HepG2 (cell line): ENCODE results near the gene ACOT9. TPM values are rescaled to one million over a fixed set of nuclear protein-coding genes. Genes with fewer than 3 reads are reported as not detected.
A peak's percentile ranks its signal among the peaks of the same experiment; 100 is the strongest.

Experiments
- ATAC-seq: fragments of 200-7000 bp; cut with Tn5 transposase; 3 replicates; pipeline ENCODE4 v1.9.1; 2020; ENCODE audit warnings: mild to moderate bottlenecking, moderate library complexity
- BruUV-seq: library from RNA; stranded (reverse); fragments of 400-500 nt; replicated peaks from 2 replicates; lab custom pipeline; 2021; lab: Mats Ljungman, UMichigan
- CTCF ChIA-PET: fragments of 300-600 bp; formaldehyde crosslinking; extraction: SDS; loops from one replicate; lab custom pipeline; 2021; ENCODE audit warnings: low total read pairs, inconsistent platforms, low intra/inter-chr PET ratio; lab: Yijun Ruan, JAX
- POLR2A ChIA-PET: fragments of 350-600 bp; sonication (Branson Sonifier 250); formaldehyde crosslinking; loops from one replicate; lab custom pipeline; 2020; ENCODE audit warnings: antibody characterized with exemption, inconsistent platforms; lab: Yijun Ruan, JAX
- DNase-seq: peaks from one replicate; pipeline ENCODE4 v3.0.0-alpha.2; 2015; ENCODE audit warnings: low spot score
- FAIRE-seq: peaks from 3 replicates; lab custom pipeline; 2011; peaks lifted over from hg19 to GRCh38; lab: Jason Lieb, UNC
- H2AFZ ChIP-seq: one replicate; pipeline ENCODE4 v1.6.1; 2011; ENCODE audit warnings: low read length, inconsistent platforms
- H3K27ac ChIP-seq: fragments of 300-600 bp; 3 replicates; pipeline ENCODE4 v1.8.0; 2011; ENCODE audit warnings: mixed run types, mild to moderate bottlenecking, mixed read lengths, low read length, inconsistent platforms; ENCODE audit not compliant: insufficient read depth; ENCODE audit errors: extremely low read length
- H3K27me3 ChIP-seq, 2 experiments: fragments of 200-600 bp in 1 of 2; 2 replicates in 1 of 2; 3 replicates in 1 of 2; pipeline versions ENCODE4 v1.6.0 to v1.8.0; 2011; ENCODE audit warnings: low read length in 2 of 2, mild to moderate bottlenecking in 2 of 2, moderate library complexity in 2 of 2, inconsistent platforms in 1 of 2; ENCODE audit not compliant: insufficient read depth in 2 of 2, control insufficient read depth in 1 of 2
- H3K36me3 ChIP-seq, 2 experiments: fragments of 200-600 bp in 1 of 2; replicated peaks in 1 of 2; 2 replicates in 1 of 2; 3 replicates in 1 of 2; pipeline versions ENCODE4 v1.5.1 to v1.8.0; 2011; ENCODE audit warnings: low read length in 2 of 2, inconsistent platforms in 1 of 2; ENCODE audit not compliant: insufficient read depth in 2 of 2, control insufficient read depth in 1 of 2
- H3K4me1 ChIP-seq: 2 replicates; pipeline ENCODE4 v1.5.1; 2012; ENCODE audit warnings: low read length, inconsistent platforms; ENCODE audit not compliant: insufficient read depth
- H3K4me2 ChIP-seq: 2 replicates; pipeline ENCODE4 v1.6.0; 2011; ENCODE audit warnings: low read depth, low read length, inconsistent platforms
- H3K4me3 ChIP-seq, 3 experiments: fragments of 200-600 bp in 1 of 3; sonication (generic), shearing (Covaris generic) in 1 of 3; replicated peaks in 1 of 3; 2 replicates each; pipeline ENCODE4 v1.5.1; 2011 to 2016; ENCODE audit warnings: low read length in 3 of 3, inconsistent platforms in 2 of 3, low read depth in 2 of 3, mild to moderate bottlenecking in 2 of 3, control low read depth in 1 of 3, mixed read lengths in 1 of 3; ENCODE audit not compliant: insufficient read depth in 1 of 3
- H3K79me2 ChIP-seq: one replicate; pipeline ENCODE4 v1.6.1; 2011; ENCODE audit warnings: low read length, inconsistent platforms; ENCODE audit not compliant: insufficient read depth
- H3K9ac ChIP-seq: 2 replicates; pipeline ENCODE4 v1.6.0; 2011; ENCODE audit warnings: mild to moderate bottlenecking, low read depth, low read length, inconsistent platforms; ENCODE audit not compliant: insufficient read depth
- H3K9me3 ChIP-seq: 2 replicates; pipeline ENCODE4 v1.5.1; 2012; ENCODE audit warnings: mild to moderate bottlenecking, low read length
- H4K20me1 ChIP-seq: 2 replicates; pipeline ENCODE4 v1.6.0; 2011; ENCODE audit warnings: inconsistent platforms, mild to moderate bottlenecking, low read length, moderate library complexity; ENCODE audit not compliant: insufficient read depth
- BORCS8-MEF2B ChIP-seq: sonication (generic); formaldehyde crosslinking; IDR thresholded peaks from 2 replicates; pipeline ENCODE4 v1.8.0; 2022; ENCODE audit warnings: mild to moderate bottlenecking, missing genetic modification reagents
- CHD4 ChIP-seq: fragments of 200-600 bp; sonication (generic); IDR thresholded peaks from 2 replicates; pipeline ENCODE4 v1.7.0; 2017; ENCODE audit warnings: mild to moderate bottlenecking, low read length, borderline replicate concordance
- MLX ChIP-seq: IDR thresholded peaks from 2 replicates; pipeline ENCODE4 v1.6.1; 2016
- NFAT5 ChIP-seq: sonication (generic); formaldehyde crosslinking; IDR thresholded peaks from 2 replicates; pipeline ENCODE4 v1.4.0; 2020; ENCODE audit warnings: missing genetic modification reagents
- RBFOX2 ChIP-seq: fragments of 200-400 bp; formaldehyde crosslinking; IDR thresholded peaks from 2 replicates; pipeline ENCODE4 v1.6.1; 2017; ENCODE audit warnings: low read depth, mild to moderate bottlenecking, low read length
- RBM22 ChIP-seq: fragments of 200-400 bp; formaldehyde crosslinking; optimal IDR thresholded peaks from 2 replicates; pipeline ENCODE3; 2017; ENCODE audit warnings: mild to moderate bottlenecking, low read length, moderate library complexity
- SRY ChIP-seq: sonication (generic); formaldehyde crosslinking; IDR thresholded peaks from 2 replicates; pipeline ENCODE4 v1.8.0; 2022; ENCODE audit warnings: mild to moderate bottlenecking, missing genetic modification reagents
- SSRP1 ChIP-seq: IDR thresholded peaks from 2 replicates; pipeline ENCODE4 v1.6.1; 2016; ENCODE audit warnings: control low read depth
- TEAD2 ChIP-seq: sonication (generic); formaldehyde crosslinking; IDR thresholded peaks from 2 replicates; pipeline ENCODE4 v1.9.0; 2021; ENCODE audit warnings: missing genetic modification reagents
- ZNF232 ChIP-seq: sonication (generic); formaldehyde crosslinking; IDR thresholded peaks from 2 replicates; pipeline ENCODE4 v1.4.0; 2020; ENCODE audit warnings: missing genetic modification reagents, borderline replicate concordance
- ZNF362 ChIP-seq: sonication (generic); formaldehyde crosslinking; IDR thresholded peaks from 2 replicates; pipeline ENCODE4 v1.4.0; 2020; ENCODE audit warnings: missing genetic modification reagents, mild to moderate bottlenecking, borderline replicate concordance
- ZNF687 ChIP-seq: sonication (generic); formaldehyde crosslinking; IDR thresholded peaks from 2 replicates; pipeline ENCODE4 v1.5.1; 2020; ENCODE audit warnings: mild to moderate bottlenecking, missing genetic modification reagents, moderate library complexity
- WGBS: methylation state at CpG from one replicate; pipeline ENCODE4 v1.1.6; 2017; ENCODE audit warnings: low lambda C conversion rate; 5-methylcytosine and 5-hydroxymethylcytosine counted together
- in situ Hi-C: cut with HindIII; loops from 2 replicates; pipeline ENCODE4 v1.10.0; 2017; ENCODE audit warnings: low pct_unique_long_range_greater_than_20kb; ENCODE audit not compliant: extremely low pct_ligation_motif_present
- intact Hi-C: fragments of 100-400 bp; cut with micrococcal nuclease; formaldehyde crosslinking; loops from one replicate; pipeline ENCODE4 v1.10.0; 2022; ENCODE audit not compliant: unreplicated experiment
- polyA plus RNA-seq, 8 experiments: library from polyadenylated mRNA; depleted of rRNA in 3 of 8; stranded (reverse) in 7 of 8; unstranded in 1 of 8; fragments of >200 nt; fragmentation: Illumina TruSeq in 4 of 8; extraction: Trizol in 4 of 8; gene quantifications; 2 replicates each; pipeline versions ENCODE4 v1.2.1 to v1.2.3, GENCODE V29; 2011 to 2016; ENCODE audit warnings: low read depth in 4 of 8, missing spikeins in 1 of 8, mixed read lengths in 1 of 8; ENCODE audit not compliant: insufficient read depth in 1 of 8
- total RNA-seq, 5 experiments: library from RNA; depleted of rRNA; stranded (reverse); fragments of >200 nt; fragmentation: Illumina TruSeq; extraction: Trizol; gene quantifications; 2 replicates each; pipeline ENCODE4 v1.2.3, GENCODE V29; 2016; ENCODE audit warnings: low read depth in 1 of 5

ACOT9 gene
- total and polyA plus RNA-seq, 2 of the 13 experiments (the other 11 are each of a cell fraction or from before 2014, with no cell fraction given) = 33.3 to 36.9 TPM

- no peaks in the 10 kb centered on the region for H3K9me3 ChIP-seq
- ATAC-seq (no peak; the same call in 2 of the 3 replicates), DNase-seq (no peak), FAIRE-seq (no peak)
- no peak overlapping the region for H3K4me2 ChIP-seq
- no peak overlapping the region; a peak in 1 of 6 replicates for H3K4me3 ChIP-seq
- no peak overlapping the region for H3K27ac ChIP-seq
- no peak overlapping the region for H2AFZ ChIP-seq
- POLR2A ChIA-PET = interaction anchor here (0.7 to 1.8 kb wide), 3 partner anchors 13 to 115 kb away, joined by 3 to 12 read pairs (median 3); no protein-coding TSS in a partner anchor
- peaks cover 29% of the 10 kb centered on the region for H3K79me2 ChIP-seq
- peaks cover 17% of the 10 kb centered on the region for H4K20me1 ChIP-seq
- intact Hi-C loops (loop anchor here (10.0 kb wide), 1 partner anchor 1942 kb away; no protein-coding TSS in a partner anchor), in situ Hi-C loops (no loop called here)
- BruUV-seq = no TSS peak
- peaks cover 36% of the 10 kb centered on the region for H3K4me1 ChIP-seq
- CTCF ChIA-PET = interaction anchor here (1.3 kb wide), 1 partner anchor 116 kb away, joined by 3 read pairs; no protein-coding TSS in a partner anchor
- 47% methylated on average over 6 of the region's 11 CpGs for WGBS
- H3K9ac ChIP-seq = no peak overlapping the region
- no peaks in the 10 kb centered on the region; a peak in 1 of 5 replicates for H3K27me3 ChIP-seq
- peaks cover 0 to 1% of the 10 kb centered on the region in 2 experiments; a peak in 2 of 5 replicates for H3K36me3 ChIP-seq
- TF ChIP-seq ZNF232 (CRISPR knock-in tag) = no peak
- TF ChIP-seq TEAD2 = no peak
- TF ChIP-seq ZNF362 (CRISPR knock-in tag) = peak; percentile 61; the same call in 1 of the 2 replicates
- TF ChIP-seq NFAT5 (CRISPR knock-in tag) = no peak
- TF ChIP-seq MLX = no peak
- TF ChIP-seq SSRP1 (CRISPR knock-in tag) = peak; percentile 80; the same call in 1 of the 2 replicates
- no peak for TF ChIP-seq SRY (CRISPR knock-in tag)
- no peak for TF ChIP-seq BORCS8-MEF2B (CRISPR knock-in tag)
- TF ChIP-seq RBFOX2 = peak; percentile 69; the same call in 1 of the 2 replicates
- no peak for TF ChIP-seq CHD4
- TF ChIP-seq RBM22 = peak; percentile 88
- peak; percentile 33; the same call in 1 of the 2 replicates for TF ChIP-seq ZNF687 (CRISPR knock-in tag)
These were observed 43.3 kb upstream of the ACOT9 start for GRCh38 chrX:23786268-23786815.
